Panc1 (cell line): ENCODE results near the gene PGA4.
"Not testable (repeated sequence)": the region's sequence is repeated elsewhere in the genome, so short reads cannot be mapped to it uniquely, and the experiment has no call there.

Experiments
- POLR2AphosphoS5 ChIP-seq: IDR thresholded peaks from 2 replicates; pipeline ENCODE4 v1.6.1; 2012; ENCODE audit warnings: mild to moderate bottlenecking, low read depth, low read length, moderate library complexity
- SIN3A ChIP-seq: IDR thresholded peaks from 2 replicates; pipeline ENCODE4 v1.6.1; 2012; ENCODE audit warnings: low read depth, mild to moderate bottlenecking, low read length, moderate library complexity, borderline replicate concordance; ENCODE audit not compliant: insufficient read depth
- TCF7L2 ChIP-seq: IDR thresholded peaks from 2 replicates; pipeline ENCODE4 v1.6.1; 2011; ENCODE audit warnings: mild to moderate bottlenecking, low read depth, low read length, inconsistent platforms
- TF ChIP-seq, protein P1 (sequence below): fragments of 450-650 bp; IDR thresholded peaks from 2 replicates; pipeline ENCODE4 v1.5.1; 2017; ENCODE audit warnings: mild to moderate bottlenecking
- TF ChIP-seq, protein P2 (sequence below), 2 experiments: IDR thresholded peaks; 2 replicates each; pipeline ENCODE4 v1.6.1; 2011 to 2012; ENCODE audit warnings: low read depth in 2 of 2, control low read depth in 1 of 2, low read length in 1 of 2, mild to moderate bottlenecking in 1 of 2, moderate library complexity in 1 of 2; ENCODE audit not compliant: insufficient read depth in 1 of 2

DNA sequence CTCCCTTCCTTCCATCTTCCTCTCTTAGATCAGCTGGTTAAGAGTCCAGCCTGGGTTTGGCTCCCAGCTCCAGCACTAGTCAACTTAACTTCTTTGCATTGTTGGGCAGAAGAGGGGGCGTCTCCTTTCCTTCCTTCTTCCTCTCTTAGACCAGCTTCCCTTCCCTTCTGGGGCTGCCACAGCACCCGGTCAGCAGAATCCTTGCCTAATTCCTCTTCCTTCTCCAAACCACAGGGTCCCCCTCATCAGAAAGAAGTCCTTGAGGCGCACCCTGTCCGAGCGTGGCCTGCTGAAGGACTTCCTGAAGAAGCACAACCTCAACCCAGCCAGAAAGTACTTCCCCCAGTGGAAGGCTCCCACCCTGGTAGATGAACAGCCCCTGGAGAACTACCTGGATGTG lies 18.3 kb upstream of the PGA4 start:
- TF ChIP-seq, protein P1, sequence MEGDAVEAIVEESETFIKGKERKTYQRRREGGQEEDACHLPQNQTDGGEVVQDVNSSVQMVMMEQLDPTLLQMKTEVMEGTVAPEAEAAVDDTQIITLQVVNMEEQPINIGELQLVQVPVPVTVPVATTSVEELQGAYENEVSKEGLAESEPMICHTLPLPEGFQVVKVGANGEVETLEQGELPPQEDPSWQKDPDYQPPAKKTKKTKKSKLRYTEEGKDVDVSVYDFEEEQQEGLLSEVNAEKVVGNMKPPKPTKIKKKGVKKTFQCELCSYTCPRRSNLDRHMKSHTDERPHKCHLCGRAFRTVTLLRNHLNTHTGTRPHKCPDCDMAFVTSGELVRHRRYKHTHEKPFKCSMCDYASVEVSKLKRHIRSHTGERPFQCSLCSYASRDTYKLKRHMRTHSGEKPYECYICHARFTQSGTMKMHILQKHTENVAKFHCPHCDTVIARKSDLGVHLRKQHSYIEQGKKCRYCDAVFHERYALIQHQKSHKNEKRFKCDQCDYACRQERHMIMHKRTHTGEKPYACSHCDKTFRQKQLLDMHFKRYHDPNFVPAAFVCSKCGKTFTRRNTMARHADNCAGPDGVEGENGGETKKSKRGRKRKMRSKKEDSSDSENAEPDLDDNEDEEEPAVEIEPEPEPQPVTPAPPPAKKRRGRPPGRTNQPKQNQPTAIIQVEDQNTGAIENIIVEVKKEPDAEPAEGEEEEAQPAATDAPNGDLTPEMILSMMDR: not testable (repeated sequence)
- not testable (repeated sequence) for TF ChIP-seq POLR2AphosphoS5, TCF7L2, SIN3A
- TF ChIP-seq, protein P2, sequence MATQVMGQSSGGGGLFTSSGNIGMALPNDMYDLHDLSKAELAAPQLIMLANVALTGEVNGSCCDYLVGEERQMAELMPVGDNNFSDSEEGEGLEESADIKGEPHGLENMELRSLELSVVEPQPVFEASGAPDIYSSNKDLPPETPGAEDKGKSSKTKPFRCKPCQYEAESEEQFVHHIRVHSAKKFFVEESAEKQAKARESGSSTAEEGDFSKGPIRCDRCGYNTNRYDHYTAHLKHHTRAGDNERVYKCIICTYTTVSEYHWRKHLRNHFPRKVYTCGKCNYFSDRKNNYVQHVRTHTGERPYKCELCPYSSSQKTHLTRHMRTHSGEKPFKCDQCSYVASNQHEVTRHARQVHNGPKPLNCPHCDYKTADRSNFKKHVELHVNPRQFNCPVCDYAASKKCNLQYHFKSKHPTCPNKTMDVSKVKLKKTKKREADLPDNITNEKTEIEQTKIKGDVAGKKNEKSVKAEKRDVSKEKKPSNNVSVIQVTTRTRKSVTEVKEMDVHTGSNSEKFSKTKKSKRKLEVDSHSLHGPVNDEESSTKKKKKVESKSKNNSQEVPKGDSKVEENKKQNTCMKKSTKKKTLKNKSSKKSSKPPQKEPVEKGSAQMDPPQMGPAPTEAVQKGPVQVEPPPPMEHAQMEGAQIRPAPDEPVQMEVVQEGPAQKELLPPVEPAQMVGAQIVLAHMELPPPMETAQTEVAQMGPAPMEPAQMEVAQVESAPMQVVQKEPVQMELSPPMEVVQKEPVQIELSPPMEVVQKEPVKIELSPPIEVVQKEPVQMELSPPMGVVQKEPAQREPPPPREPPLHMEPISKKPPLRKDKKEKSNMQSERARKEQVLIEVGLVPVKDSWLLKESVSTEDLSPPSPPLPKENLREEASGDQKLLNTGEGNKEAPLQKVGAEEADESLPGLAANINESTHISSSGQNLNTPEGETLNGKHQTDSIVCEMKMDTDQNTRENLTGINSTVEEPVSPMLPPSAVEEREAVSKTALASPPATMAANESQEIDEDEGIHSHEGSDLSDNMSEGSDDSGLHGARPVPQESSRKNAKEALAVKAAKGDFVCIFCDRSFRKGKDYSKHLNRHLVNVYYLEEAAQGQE (IDR thresholded peaks at IDR 0.05; ENCODE audit: insufficient read depth in 1 of 2, low read depth in 2 of 2, low read length in 1 of 2): not testable (repeated sequence)
